ENCODE results near the gene MAMDC2.

GRCh38 chr9:70007831-70008230 lies 35.8 kb upstream of the MAMDC2 start:
- TF ChIP-seq CTCF (IDR thresholded peaks at IDR 0.05; ENCODE audit: insufficient read depth, low read depth, low read length) (no peak), EZH2 (IDR thresholded peaks at IDR 0.05; ENCODE audit: insufficient read depth, low read length) (no peak)

All from astrocyte (in vitro differentiated cells and primary cell).